Activated T-cell treated with anti-CD3 and anti-CD28 coated beads, Interleukin-2, amount 50 U/mL, for 72 hours (primary cell): ENCODE data around the gene ATP8B1. TPM values are rescaled to one million over a fixed set of nuclear protein-coding genes. Genes with fewer than 3 reads are reported as not detected.
"Not testable (repeated sequence)": the region's sequence is repeated elsewhere in the genome, so short reads cannot be mapped to it uniquely, and the experiment has no call there.

Experiments
- ATAC-seq, 2 donors: fragments of 150-1000 bp; cut with Tn5 transposase; replicated peaks in 1 of 2; 2 replicates each; pipeline ENCODE4 v1.10.0; 2021; ENCODE audit warnings: moderate library complexity in 2 of 2, mild to moderate bottlenecking in 1 of 2
- DNase-seq, 2 donors: peaks; one replicate each; pipeline ENCODE4 v3.0.0; 2021 to 2022; ENCODE audit warnings: mixed read lengths in 1 of 2
- H3K27ac Mint-ChIP-seq: one replicate; pipeline ENCODE4 v1.8.0; 2022; ENCODE audit warnings: mild to moderate bottlenecking, moderate library complexity, mixed read lengths
- H3K27me3 Mint-ChIP-seq: one replicate; pipeline ENCODE4 v1.8.0; 2022; ENCODE audit warnings: low read depth, mixed read lengths
- H3K36me3 Mint-ChIP-seq, 2 donors: one replicate each; pipeline ENCODE4 v1.8.0; 2022; ENCODE audit warnings: mixed read lengths in 2 of 2, mild to moderate bottlenecking in 1 of 2; ENCODE audit not compliant: insufficient read depth in 2 of 2
- H3K4me1 Mint-ChIP-seq: one replicate; pipeline ENCODE4 v1.8.0; 2022; ENCODE audit warnings: low read depth, mixed read lengths
- H3K4me3 Mint-ChIP-seq, 2 donors: one replicate each; pipeline ENCODE4 v1.8.0; 2022; ENCODE audit warnings: mild to moderate bottlenecking in 2 of 2, mixed read lengths in 2 of 2, moderate library complexity in 2 of 2
- H3K9me3 Mint-ChIP-seq, 2 donors: one replicate each; pipeline ENCODE4 v1.8.0; 2022; ENCODE audit warnings: mixed read lengths in 2 of 2
- total RNA-seq, 2 donors: library from RNA; stranded (reverse); gene quantifications; one replicate each; pipeline ENCODE4 v1.2.3, GENCODE V29; 2022

The ATP8B1 gene
- total RNA-seq, 2 donors from 2014 or later, result not detected

DNA sequence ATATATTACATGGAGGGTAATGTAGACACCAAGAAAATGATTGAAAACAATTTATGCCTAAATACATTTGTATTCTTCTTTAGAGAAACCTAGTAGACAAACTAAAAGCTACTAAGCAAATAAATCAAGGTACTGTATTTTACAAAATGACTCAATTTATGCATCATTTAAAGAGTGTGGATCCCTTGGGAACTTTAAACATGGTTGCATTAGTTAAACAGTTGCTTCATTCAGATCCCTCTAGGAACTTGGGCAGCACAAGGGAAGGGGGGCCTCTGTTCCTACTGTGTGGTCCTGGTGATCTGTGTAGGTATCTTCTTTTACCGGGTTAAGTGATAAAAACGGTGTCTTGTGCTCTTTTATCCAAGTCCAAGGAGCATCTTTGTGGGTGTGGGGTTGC lies 31.5 kb upstream of the ATP8B1 start:
- Mint-ChIP-seq H3K36me3 (peaks cover 9 to 14% of the 10 kb centered on the region in 2 donors), H3K4me1 (peaks cover 47% of the 10 kb centered on the region)
- no peak for ATAC-seq

DNA sequence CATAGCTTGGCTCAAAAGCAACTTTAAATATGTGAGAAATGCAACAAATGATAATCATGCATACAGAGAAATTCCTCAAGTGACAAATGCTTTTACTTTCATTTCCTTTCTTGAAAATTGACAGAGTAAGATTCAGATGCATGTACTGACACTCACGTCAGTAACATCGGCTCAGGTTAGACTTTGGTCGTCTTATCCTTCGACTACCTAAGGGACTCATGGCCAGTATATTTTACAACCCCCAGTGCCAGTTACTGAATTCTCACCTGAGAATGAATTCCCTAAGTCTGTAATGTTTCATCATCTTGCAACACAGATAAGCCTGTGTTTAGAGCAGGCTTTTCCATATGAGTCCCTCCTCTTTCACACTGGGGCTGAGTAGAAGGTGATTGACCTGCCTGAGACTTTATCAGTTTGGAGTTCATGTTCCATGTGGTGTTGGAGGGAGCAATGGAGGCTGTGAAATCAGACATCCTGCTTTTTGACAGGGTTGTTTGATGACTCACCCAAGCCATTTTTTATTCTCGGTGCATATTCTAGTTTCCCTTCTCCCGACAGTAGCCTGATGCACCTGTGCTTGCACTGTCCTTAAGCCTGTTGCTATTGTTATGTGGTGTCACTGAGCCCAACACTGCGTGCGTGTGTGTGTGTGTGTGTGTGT lies 30.5 kb upstream of the ATP8B1 start:
- Mint-ChIP-seq H3K9me3 (peaks cover 5 to 10% of the 10 kb centered on the region in 2 donors), H3K36me3 (peaks cover 9 to 14% of the 10 kb centered on the region in 2 donors), H3K27me3 (peaks cover 44% of the 10 kb centered on the region), H3K4me1 (peaks cover 40% of the 10 kb centered on the region), H3K4me3 (peak overlapping the region; percentile 56 to 57), H3K27ac (no peak overlapping the region)
- DNase-seq (peak; percentile 10 to 20), ATAC-seq (peak; percentile 28 to 40)

More for the DNA sequence above, 31.5 kb upstream of the ATP8B1 start:
- Mint-ChIP-seq H3K4me3 (no peak overlapping the region), H3K27ac (no peak overlapping the region), H3K27me3 (peaks cover 55% of the 10 kb centered on the region), H3K9me3 (peaks cover 5 to 10% of the 10 kb centered on the region in 2 donors)
- no peak for DNase-seq

DNA sequence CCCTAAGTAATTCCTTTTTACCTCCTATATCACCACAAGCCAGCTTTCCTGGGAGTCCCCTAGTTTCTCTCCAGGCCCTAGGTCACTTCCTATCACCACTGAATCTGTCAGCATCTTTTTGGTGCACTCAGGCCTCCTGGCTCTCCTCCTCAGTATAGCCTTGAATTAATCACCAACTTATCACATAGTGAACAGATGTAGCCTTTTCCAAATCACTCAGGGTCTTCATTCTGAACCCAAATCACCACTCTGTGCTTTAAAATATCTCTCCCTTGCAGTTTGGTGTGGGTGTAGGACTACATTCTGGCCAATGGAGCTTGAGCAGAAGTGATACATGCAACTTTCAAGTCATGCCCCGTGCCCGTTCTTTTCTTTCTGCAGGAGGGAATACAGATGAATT lies 29.6 kb upstream of the ATP8B1 start:
- DNase-seq, result no peak
- peaks cover 9 to 14% of the 10 kb centered on the region in 2 donors for H3K36me3 Mint-ChIP-seq
- H3K4me1 Mint-ChIP-seq, result peaks cover 32% of the 10 kb centered on the region
- peaks cover 5 to 7% of the 10 kb centered on the region in 2 donors for H3K9me3 Mint-ChIP-seq
- peak overlapping the region in 1 of 2 donors; percentile 57 for H3K4me3 Mint-ChIP-seq
- H3K27me3 Mint-ChIP-seq, result peaks cover 40% of the 10 kb centered on the region
- H3K27ac Mint-ChIP-seq, result no peak overlapping the region
- ATAC-seq, result no peak

DNA sequence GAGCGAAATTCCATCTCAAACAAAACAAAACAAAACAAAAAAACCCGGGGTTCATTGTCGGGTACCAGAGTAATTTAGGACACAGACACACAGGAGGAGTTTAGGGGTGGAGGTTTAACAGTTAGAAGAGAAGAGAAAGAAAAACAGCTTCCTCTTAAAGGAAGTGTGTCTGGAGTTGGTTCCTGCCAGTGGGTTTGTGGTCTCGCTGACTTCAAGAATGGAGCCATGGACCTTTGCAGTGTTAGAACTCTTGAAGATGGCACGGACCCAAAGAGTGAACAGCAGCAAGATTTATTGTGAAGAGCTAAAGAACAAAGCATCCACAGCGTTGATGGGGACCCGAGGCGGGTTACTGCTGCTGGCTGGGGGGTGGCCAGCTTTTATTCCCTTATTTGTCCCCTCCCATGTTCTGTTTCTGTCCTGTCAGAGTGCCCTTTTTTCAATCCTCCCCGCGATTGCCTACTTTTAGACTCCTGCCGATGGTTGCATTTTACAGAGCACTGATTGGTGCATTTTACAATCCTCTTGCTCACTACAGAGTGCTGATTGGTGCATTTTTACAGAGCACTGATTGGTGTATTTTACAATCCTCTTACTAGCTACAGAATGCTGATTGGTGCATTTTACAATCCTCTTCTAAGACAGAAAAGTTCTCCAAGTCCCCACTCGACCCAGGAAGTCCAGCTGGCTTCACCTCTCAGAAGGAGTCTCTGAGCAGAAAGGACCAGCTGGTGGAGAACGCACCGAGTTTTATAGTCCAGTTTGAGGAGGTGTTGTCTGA lies 28.7 kb upstream of the ATP8B1 start:
- DNase-seq (no peak), ATAC-seq (no peak)
- Mint-ChIP-seq H3K4me1 (peaks cover 24% of the 10 kb centered on the region), H3K27me3 (peaks cover 37% of the 10 kb centered on the region), H3K9me3 (peaks cover 5 to 7% of the 10 kb centered on the region in 2 donors), H3K27ac (no peak overlapping the region), H3K36me3 (peaks cover 7 to 14% of the 10 kb centered on the region in 2 donors), H3K4me3 (no peak overlapping the region)

DNA sequence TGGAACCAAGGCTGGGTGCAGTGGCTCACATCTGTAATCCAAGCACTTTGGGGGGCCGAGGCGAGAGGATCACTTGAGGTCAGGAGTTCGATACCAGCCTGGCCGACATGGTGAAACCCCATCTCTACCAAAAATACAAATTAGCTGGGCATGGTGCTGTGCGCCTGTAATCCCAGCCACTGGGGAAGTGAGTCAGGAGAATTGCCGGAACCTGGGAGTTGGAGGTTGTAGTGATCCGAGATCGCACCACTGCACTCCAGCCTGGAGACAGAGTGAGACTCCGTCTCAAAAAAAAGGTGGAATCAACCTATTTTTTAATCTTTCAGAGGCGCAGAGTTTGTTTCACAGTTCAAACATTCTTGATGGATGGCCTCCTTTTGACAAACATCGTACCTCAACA lies 24.5 kb upstream of the ATP8B1 start:
- H3K36me3 Mint-ChIP-seq, result peaks cover 7 to 12% of the 10 kb centered on the region in 2 donors
- peaks cover 5 to 7% of the 10 kb centered on the region in 2 donors for H3K9me3 Mint-ChIP-seq
- DNase-seq (no peak), ATAC-seq (no peak)
- H3K27ac Mint-ChIP-seq, result no peak overlapping the region
- H3K4me3 Mint-ChIP-seq, result no peak overlapping the region
- peaks cover 7% of the 10 kb centered on the region for H3K4me1 Mint-ChIP-seq
- H3K27me3 Mint-ChIP-seq, result peaks cover 28% of the 10 kb centered on the region

DNA sequence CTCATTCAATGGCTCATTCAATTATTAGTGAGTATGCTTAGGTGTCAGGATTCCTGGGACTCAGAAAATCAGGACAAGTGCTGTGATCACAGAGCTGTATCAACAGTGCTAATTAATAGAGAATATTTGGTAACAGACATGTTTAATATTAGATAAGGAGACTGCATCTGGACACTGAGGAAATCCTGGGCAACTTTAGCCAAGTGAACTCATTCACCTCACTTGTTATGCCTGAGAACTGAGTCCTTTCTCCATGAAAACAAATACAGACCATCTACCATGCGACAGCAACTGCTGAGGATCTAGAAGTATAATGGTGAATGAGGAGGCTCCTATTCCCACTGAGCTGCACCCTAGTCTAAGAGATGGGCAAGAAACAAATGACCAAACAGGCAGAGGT lies 23.1 kb upstream of the ATP8B1 start:
- peaks cover 2% of the 10 kb centered on the region for H3K4me1 Mint-ChIP-seq
- DNase-seq (no peak), ATAC-seq (no peak)
- H3K27ac Mint-ChIP-seq, result no peak overlapping the region
- H3K4me3 Mint-ChIP-seq, result no peak overlapping the region
- H3K36me3 Mint-ChIP-seq, result peaks cover under 1 to 4% of the 10 kb centered on the region in 2 donors
- peaks cover 0 to 3% of the 10 kb centered on the region in 2 donors for H3K9me3 Mint-ChIP-seq
- H3K27me3 Mint-ChIP-seq, result peaks cover 16% of the 10 kb centered on the region

DNA sequence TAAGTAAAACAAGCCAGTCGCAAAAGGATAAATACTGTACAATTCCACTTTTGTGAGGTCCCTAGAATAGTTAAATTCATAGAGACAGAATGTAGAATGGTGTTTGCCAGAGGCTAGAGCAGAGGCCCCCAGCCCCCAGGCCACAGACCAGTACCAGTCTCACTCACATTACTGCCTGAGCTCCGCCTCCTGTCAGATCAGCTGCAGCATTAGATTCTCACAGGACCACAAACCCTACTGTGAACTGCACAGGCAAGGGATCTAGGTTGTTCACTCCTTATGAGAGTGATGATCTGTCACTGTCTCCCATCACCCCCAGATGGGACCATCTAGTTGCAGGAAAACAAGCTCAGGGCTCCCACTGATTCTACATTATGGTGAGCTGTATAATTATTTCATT lies 17.5 kb upstream of the ATP8B1 start:
- peaks cover 25% of the 10 kb centered on the region for H3K27me3 Mint-ChIP-seq
- H3K4me1 Mint-ChIP-seq, H3K27ac Mint-ChIP-seq, H3K4me3 Mint-ChIP-seq, H3K9me3 Mint-ChIP-seq, H3K36me3 Mint-ChIP-seq, ATAC-seq, DNase-seq: not testable (repeated sequence)

DNA sequence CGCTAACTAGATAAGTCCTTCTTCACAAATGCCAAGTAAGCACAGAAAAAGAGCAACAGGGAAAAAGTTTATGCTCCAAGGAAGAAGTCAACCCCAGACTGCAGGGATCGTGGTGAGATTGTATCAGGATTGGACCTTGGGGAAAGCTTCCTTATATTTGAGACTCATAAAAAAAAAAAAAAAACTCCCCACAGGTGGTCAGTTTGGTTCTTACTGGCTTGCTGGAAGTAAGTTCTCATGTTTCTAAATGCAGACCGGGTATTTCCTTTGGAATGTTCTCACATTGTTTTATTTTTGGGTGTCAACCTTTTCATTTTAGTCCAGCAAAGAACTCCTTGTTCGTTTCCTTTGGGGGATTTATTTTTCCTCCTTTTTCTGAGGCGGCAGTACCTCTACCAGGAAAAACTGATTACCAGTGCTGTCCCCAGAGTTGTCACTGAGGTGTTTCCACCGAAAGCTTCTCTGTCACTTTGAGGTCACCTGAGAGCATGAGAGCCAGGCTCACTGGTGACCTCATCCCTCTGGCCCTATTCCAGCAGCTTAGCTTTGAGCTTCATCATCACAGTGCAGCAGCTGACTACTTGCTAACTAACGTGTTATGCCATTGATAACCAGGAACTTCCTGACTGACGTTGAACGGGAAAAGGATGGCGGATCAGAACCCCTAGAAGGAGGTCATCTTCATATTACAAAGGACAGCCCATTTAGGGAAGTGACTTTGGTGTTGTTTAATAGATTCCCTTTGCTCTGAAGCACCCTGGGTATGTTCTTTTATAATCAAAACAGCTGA lies 16.8 kb upstream of the ATP8B1 start:
- no peaks in the 10 kb centered on the region for H3K9me3 Mint-ChIP-seq
- peaks cover 0 to 2% of the 10 kb centered on the region in 2 donors for H3K36me3 Mint-ChIP-seq
- peaks cover 25% of the 10 kb centered on the region for H3K27me3 Mint-ChIP-seq
- H3K4me3 Mint-ChIP-seq, result no peak overlapping the region
- no peak overlapping the region for H3K27ac Mint-ChIP-seq
- DNase-seq (no peak), ATAC-seq (peak in 1 of 2 donors; percentile 53)
- no peaks in the 10 kb centered on the region for H3K4me1 Mint-ChIP-seq

DNA sequence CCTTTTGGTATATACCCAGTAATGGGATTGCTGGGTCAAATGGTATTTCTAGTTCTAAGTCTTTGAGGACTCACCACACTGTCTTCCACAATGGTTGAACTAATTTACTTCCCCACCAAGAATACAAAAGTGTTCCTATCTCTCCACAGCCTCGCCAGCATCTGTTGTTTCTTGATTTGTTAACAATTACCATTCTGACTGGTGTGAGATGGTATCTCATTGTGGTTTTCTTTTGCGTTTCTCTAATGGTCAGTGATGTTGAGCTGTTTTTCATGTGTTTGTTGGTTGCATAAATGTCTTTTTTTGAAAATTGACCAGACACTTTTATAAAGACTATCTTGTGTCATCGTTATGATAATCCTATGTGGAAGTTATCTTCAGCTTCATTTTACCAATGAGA lies 16.0 kb upstream of the ATP8B1 start:
- H3K4me1 Mint-ChIP-seq, result no peaks in the 10 kb centered on the region
- no peaks in the 10 kb centered on the region for H3K9me3 Mint-ChIP-seq
- DNase-seq, result no peak
- no peak overlapping the region for H3K27ac Mint-ChIP-seq
- peaks cover 0 to 2% of the 10 kb centered on the region in 2 donors for H3K36me3 Mint-ChIP-seq
- H3K27me3 Mint-ChIP-seq, result peaks cover 25% of the 10 kb centered on the region
- no peak for ATAC-seq
- no peak overlapping the region for H3K4me3 Mint-ChIP-seq

DNA sequence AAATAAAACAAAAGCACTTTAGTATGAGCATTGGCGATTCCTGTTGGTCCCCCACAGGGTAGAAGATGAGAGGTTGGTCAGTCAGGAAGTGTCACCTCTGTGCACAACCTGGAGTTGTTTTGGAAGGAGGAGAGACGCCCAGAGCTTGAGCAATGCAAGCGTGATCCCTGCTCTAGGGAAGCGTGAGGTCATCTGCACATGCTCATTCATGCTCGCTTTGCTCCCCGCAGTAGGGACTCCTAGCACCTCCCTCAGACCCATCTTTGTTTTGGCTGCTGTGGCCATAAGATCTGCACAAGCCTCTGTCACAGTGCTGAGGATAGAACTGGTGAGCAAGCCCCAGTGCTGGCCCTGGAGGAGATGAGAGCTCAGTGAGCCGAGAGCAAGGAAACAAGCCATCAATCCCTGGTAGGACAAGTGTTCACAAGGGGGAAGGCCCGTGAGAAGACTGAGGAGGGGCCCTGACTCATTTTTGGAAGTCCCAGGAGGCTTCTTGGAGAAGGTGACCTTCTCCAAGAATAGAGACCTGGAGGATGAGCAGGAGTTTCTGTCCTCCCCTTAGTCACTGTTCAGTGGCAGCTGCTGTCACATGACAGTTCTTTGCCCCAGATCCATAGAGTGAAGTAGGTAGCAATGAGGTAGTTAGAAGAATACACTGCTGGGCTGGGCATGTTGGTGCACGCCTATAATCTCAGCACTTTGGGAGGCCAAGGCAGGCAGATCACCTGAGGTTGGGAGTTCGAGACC lies 13.3 kb upstream of the ATP8B1 start:
- Mint-ChIP-seq H3K36me3 (peaks cover 4 to 8% of the 10 kb centered on the region in 2 donors), H3K9me3 (peaks cover 3 to 5% of the 10 kb centered on the region in 2 donors), H3K4me3 (no peak overlapping the region), H3K27me3 (peaks cover 25% of the 10 kb centered on the region), H3K4me1 (no peaks in the 10 kb centered on the region), H3K27ac (no peak overlapping the region)
- DNase-seq, result no peak
- ATAC-seq, result no peak

DNA sequence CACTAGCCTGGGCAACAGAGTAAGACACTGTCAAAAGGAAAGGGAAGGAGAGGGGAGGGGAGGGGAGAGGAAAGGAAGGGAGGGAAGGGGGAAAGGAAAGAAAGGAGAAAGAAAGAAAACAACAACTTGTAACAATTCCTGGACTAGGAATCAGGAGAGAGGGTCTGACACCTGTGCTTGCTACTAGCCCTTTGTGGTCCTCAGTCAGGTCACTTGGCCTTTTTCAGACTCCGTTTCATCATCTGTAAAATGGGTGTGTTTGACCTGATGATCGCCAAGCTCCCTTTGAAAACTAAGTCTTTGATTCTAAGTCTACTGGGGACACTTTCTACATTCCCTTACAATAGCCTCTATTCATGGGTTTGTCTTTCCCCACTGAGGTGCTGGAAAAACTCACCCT lies 11.4 kb upstream of the ATP8B1 start:
- peaks cover 4 to 8% of the 10 kb centered on the region in 2 donors for H3K36me3 Mint-ChIP-seq
- peaks cover 19% of the 10 kb centered on the region for H3K27me3 Mint-ChIP-seq
- ATAC-seq (no peak), DNase-seq (no peak)
- no peaks in the 10 kb centered on the region for H3K4me1 Mint-ChIP-seq
- peaks cover 3 to 5% of the 10 kb centered on the region in 2 donors for H3K9me3 Mint-ChIP-seq
- H3K4me3 Mint-ChIP-seq, result no peak overlapping the region
- no peak overlapping the region for H3K27ac Mint-ChIP-seq

DNA sequence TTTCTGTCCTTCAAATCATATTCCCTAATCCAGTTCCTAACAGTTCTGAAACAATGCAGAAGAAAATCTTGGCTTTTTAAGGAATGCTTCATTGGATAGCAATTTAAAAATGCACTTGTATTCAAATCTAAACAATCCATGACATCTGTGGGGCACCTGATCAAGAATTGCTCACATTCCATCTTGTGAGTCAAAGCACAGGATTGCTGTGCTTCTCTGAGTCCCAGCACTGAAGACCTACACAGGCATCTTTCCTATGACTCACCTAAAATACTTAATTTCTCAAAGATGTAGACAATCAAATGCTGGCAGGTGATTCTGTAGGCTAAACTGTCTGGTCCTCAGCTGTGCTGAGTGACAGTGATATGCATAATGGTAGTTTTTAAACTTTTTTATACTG lies 10.1 kb upstream of the ATP8B1 start:
- ATAC-seq, result no peak
- peaks cover 29% of the 10 kb centered on the region for H3K27me3 Mint-ChIP-seq
- H3K27ac Mint-ChIP-seq, result no peak overlapping the region
- no peak overlapping the region for H3K4me3 Mint-ChIP-seq
- peaks cover 3 to 5% of the 10 kb centered on the region in 2 donors for H3K9me3 Mint-ChIP-seq
- no peak for DNase-seq
- peaks cover 4 to 7% of the 10 kb centered on the region in 2 donors for H3K36me3 Mint-ChIP-seq
- no peaks in the 10 kb centered on the region for H3K4me1 Mint-ChIP-seq
